Endometrial microvascular endothelial cells (primary cell): ENCODE data around the gene TBC1D22B. TPM values are rescaled to one million over a fixed set of nuclear protein-coding genes. Genes with fewer than 3 reads are reported as not detected.
"Not testable (repeated sequence)": the region's sequence is repeated elsewhere in the genome, so short reads cannot be mapped to it uniquely, and the experiment has no call there.

ENCODE experiments used
- in situ Hi-C: cut with HindIII; loops from 2 replicates; pipeline ENCODE4 v1.10.0; 2017; ENCODE audit warnings: low sequenced_read_pairs, low pct_unique_long_range_greater_than_20kb; ENCODE audit errors: inconsistent ontology term
- total RNA-seq: library from RNA; depleted of rRNA; stranded (reverse); fragments of >200 nt; gene quantifications from one replicate; pipeline ENCODE4 v1.2.3, GENCODE V29; 2015; ENCODE audit errors: inconsistent ontology term

Gene TBC1D22B
- total RNA-seq, 1 donor from 2014 or later = 15.4 TPM

GRCh38 chr6:37338745-37339255 is 81.2 kb downstream of the TBC1D22B start:
- in situ Hi-C loops = no loop called here

GRCh38 chr6:37339741-37340638 is 82.4 kb downstream of the TBC1D22B start:
- in situ Hi-C loops = no loop called here

DNA sequence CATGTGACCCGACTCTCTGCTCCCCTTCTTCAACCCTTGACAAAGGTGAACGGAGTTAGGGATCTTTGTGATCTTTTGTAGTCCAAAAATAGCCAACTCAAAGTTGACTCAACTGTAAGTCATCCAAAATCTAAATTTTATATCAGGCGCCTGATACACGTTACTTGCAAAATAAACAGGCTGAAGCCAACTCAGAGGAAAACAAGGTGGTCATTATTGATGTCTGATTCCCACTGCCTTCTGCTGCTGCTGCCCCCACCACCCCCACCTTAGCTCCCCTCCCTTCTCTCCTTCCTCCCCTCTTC is 83.0 kb downstream of the TBC1D22B start:
- in situ Hi-C loops = no loop called here

GRCh38 chr6:37343248-37343647 is 85.7 kb downstream of the TBC1D22B start:
- in situ Hi-C loops = no loop called here

GRCh38 chr6:37344308-37344707 is 86.7 kb downstream of the TBC1D22B start:
- in situ Hi-C loops = no loop called here

- in situ Hi-C loops = not testable (repeated sequence)
Observed at GRCh38 chr6:37345804-37346203, 88.2 kb downstream of the TBC1D22B start.

DNA sequence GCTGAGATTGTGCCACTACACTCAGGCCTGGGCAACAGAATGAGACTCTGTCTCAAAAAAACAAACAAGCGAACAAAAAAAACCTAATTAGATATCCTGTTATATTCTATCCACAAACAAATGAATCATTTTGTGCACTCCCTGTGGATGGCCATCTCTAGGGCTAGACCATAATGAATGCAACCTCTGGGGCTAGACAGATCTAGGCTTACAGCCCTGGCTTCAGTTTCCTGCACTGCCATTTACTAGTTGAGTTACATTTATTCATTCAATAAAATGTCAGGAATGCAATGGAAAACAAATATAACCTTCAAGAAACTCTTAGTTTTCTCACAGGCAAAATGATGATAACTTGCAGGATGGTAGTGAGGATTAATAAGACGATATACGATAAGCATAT is 89.6 kb downstream of the TBC1D22B start:
- in situ Hi-C loops = no loop called here

- in situ Hi-C loops = no loop called here
Observed at GRCh38 chr6:37347670-37348111, 90.1 kb downstream of the TBC1D22B start.

GRCh38 chr6:37351027-37351426 is 93.5 kb downstream of the TBC1D22B start:
- in situ Hi-C loops = no loop called here

DNA sequence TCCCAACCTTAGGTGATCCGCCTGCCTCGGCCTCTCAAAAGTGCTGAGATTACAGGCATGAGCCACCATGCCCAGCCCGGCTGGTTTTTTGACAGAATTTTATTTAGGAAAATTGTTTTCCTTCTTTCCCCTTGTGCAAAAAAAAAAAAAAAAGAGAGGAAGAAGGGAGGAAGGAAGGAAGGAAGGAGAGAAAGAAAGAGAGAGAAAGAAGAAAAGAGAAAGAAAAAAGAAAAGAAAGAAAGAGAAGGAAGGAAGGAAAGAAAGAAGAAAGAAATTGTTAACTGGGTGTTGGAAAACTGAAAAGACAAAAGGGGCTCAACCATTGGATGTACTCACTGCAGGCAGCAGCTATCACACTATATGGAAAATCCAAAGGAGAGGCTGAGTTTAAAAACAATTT is 94.8 kb downstream of the TBC1D22B start:
- in situ Hi-C loops = no loop called here

DNA sequence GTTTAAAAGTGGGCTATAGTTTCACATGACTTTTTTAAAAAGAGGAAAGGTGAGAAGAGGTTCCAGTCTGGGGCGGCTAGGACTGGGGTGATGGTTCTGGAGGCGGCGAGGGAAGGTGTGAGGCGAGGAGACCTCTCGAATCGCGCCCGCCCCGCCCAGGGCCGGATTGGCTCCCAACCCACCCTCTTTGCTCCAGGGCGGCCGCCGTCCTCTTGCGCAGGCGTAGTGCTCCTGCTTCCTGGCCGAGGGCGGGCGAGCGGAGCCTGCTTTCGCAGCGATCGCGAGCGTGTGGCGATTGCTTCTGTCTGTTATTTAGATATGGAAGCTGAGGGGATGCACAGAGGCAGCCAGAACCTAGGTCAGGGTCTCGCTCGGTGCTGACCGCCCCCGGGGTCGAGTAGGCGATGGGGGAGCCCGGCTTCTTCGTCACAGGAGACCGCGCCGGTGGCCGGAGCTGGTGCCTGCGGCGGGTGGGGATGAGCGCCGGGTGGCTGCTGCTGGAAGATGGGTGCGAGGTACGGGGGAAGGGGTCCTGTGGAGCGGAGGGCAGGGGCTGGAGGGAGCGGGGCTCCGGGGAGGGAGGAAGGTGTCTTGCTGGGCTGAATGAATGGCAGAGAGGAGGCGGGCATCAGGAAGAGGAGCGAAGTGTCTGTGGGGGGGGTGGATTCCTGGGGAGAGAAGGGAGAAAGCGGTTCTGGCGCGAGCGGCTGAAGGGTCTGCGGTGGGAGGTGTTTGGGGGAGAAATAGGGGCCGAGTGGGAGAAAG is 96.4 kb downstream of the TBC1D22B start, which contains the start of gene RNF8:
RNF8 (plus strand) TSS at position 223 of the 765 bp plus-strand sequence; CDS start at position 405, 182 bp downstream.
- in situ Hi-C loops = no loop called here

DNA sequence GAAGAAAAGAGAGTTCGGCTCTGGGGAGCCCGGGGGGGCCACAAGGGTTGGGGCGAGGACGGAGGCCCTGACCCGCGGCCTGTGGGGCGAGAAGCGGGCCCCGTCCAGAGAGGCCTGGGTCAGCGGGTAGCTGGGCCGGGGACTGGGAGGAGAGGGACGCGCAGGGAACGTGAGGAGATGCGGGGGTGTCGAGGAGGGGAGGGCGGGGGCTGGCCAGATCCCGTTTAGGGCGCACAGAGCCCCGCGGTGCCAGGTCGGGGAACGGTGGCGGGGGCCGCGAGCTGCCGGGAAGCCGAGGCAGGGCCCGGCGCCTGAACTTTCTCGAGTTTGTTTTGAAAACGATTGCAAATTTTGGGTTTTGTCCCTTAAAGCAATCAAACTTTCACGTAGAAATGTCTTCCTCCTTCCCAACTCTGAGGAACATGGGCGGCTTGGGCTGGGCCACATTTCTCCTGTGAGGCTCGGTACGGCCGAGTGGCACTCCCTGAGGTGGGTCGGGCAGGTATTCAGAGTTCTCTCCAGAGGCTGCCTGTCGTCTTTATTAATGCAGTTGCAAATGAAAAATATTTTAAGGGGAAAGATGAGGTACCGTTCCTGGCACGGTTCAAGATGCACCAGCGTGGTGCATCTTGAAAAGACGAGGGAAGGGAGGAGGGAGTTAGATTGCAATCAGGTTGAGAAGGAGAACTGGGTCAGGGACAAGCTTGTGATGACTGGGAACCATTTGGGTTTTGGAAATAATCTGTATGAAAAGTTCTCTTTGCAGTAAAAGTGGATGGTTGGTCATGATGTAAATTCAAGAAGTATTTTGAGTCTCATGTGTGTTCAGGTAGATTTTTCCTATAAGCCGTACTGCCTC is 97.2 kb downstream of the TBC1D22B start:
- in situ Hi-C loops = no loop called here

DNA sequence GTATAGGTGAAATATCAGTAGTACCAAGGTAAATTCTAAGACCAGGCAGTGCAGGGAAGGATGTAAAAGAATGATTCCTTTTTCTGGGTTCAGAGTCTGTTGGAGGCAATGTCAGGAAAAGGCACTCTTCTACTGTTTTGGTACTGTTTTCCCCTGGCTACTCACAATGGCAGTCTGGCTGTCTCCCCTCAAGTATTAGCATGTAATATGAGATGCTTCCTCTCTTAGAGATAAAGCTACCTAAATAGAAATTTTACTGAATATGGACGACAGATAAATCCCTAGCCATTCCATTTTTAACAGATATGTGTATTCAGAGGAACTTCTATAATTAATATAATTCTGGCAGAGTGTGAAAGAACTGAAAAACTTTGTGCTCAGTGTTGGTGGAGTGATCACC is 99.7 kb downstream of the TBC1D22B start:
- in situ Hi-C loops = no loop called here

DNA sequence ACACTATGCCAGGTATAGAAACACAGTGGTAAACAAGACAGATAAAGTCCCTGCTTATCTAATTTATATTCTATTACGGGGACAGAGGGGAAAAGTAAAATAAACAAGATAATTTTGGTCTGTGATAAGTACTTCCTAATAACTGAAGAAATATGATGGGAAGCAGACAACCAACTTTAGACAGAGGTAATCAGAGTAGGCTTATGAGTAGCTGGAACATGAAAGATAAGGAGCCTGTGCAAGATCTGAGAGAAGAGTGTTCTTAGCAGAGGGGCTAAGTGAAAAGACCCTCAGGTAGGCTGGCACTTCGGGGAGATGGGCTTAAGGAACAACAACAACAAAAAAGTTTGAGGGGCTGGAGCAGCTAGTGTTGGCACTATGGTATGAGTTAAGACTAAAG is 100.3 kb downstream of the TBC1D22B start:
- in situ Hi-C loops = no loop called here

DNA sequence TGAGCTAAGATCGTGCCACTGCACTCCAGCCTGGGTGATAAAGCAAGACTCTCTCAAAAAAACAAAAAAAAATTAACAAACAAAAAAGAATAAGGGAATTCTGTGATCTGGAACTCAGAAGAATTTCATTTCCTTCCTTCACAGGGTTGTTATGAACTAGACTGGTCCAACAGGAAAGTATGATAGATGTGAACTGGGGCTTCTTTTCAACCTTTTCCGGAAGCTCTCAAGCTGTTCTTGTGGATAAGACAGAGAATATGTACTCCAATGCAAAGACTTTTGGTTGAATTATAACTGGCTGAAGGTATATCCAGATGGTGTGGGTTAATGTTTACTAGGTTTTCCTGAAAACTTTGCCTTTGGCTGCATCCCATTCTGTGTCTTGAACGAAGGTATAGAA is 101.5 kb downstream of the TBC1D22B start:
- in situ Hi-C loops = no loop called here

- in situ Hi-C loops = no loop called here
Observed at GRCh38 chr6:37362101-37362828, 104.7 kb downstream of the TBC1D22B start.

- in situ Hi-C loops = no loop called here
Observed at GRCh38 chr6:37365791-37366190, 108.2 kb downstream of the TBC1D22B start.

DNA sequence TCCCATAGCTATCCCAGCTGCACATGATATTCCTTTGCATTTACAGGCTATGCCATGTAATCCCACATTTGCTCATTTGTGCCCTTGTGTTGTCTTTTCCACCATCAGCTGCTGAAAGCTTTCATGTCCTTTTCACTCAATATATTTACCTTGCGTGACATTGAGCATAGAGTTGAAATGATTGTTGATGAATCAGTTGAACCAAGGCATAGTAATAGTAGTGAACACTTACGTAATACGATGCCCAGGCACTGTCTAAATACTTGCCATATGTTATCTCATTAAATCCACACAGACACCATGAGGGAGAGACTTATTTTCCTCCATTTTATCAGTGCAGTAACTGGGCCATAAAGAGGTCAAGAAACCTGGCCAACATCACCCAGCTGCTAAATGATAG is 109.3 kb downstream of the TBC1D22B start:
- in situ Hi-C loops = no loop called here
